Measurements from ENCODE around the gene ATXN1. TPM values are rescaled to one million over a fixed set of nuclear protein-coding genes. Genes with fewer than 3 reads are reported as not detected.

ATXN1 gene
- total RNA-seq, 1 donor from 2014 or later: 64.5 TPM

GRCh38 chr6:16592223-16592911, 168.9 kb downstream of the ATXN1 start:
- Mint-ChIP-seq H3K4me1 (ENCODE audit: low read depth) (peaks cover 11% of the 10 kb centered on the region), H3K36me3 (ENCODE audit: low read depth) (peaks cover 3% of the 10 kb centered on the region), H3K9me3 (ENCODE audit: low read depth) (no peaks in the 10 kb centered on the region), H3K27me3 (ENCODE audit: low read depth) (no peaks in the 10 kb centered on the region), H3K27ac (ENCODE audit: unreplicated experiment) (no peak overlapping the region), H3K4me3 (ENCODE audit: unreplicated experiment) (no peak overlapping the region)
- no peak for TF ChIP-seq CTCF (IDR thresholded peaks at IDR 0.05)
- no peak for DNase-seq (ENCODE audit: low spot score)

GRCh38 chr6:16591396-16592222, 169.7 kb downstream of the ATXN1 start:
- peaks cover 15% of the 10 kb centered on the region for H3K4me1 Mint-ChIP-seq (ENCODE audit: low read depth)
- H3K4me3 Mint-ChIP-seq (ENCODE audit: unreplicated experiment): no peak overlapping the region
- H3K9me3 Mint-ChIP-seq (ENCODE audit: low read depth): no peaks in the 10 kb centered on the region
- no peak for TF ChIP-seq CTCF (IDR thresholded peaks at IDR 0.05)
- no peak overlapping the region for H3K27ac Mint-ChIP-seq (ENCODE audit: unreplicated experiment)
- no peaks in the 10 kb centered on the region for H3K27me3 Mint-ChIP-seq (ENCODE audit: low read depth)
- DNase-seq (ENCODE audit: low spot score): no peak
- peaks cover 3% of the 10 kb centered on the region for H3K36me3 Mint-ChIP-seq (ENCODE audit: low read depth)

- Mint-ChIP-seq H3K27me3 (ENCODE audit: low read depth) (no peaks in the 10 kb centered on the region), H3K4me3 (ENCODE audit: unreplicated experiment) (no peak overlapping the region), H3K27ac (ENCODE audit: unreplicated experiment) (no peak overlapping the region), H3K9me3 (ENCODE audit: low read depth) (no peaks in the 10 kb centered on the region), H3K36me3 (ENCODE audit: low read depth) (peaks cover 11% of the 10 kb centered on the region), H3K4me1 (ENCODE audit: low read depth) (peaks cover 23% of the 10 kb centered on the region)
- no peak for TF ChIP-seq CTCF (IDR thresholded peaks at IDR 0.05)
- no peak for DNase-seq (ENCODE audit: low spot score)
Measured at GRCh38 chr6:16585805-16586204, 175.5 kb downstream of the ATXN1 start.

GRCh38 chr6:16583144-16583762, 178.0 kb downstream of the ATXN1 start:
- no peak for TF ChIP-seq CTCF (IDR thresholded peaks at IDR 0.05)
- peaks cover 14% of the 10 kb centered on the region for H3K36me3 Mint-ChIP-seq (ENCODE audit: low read depth)
- H3K27me3 Mint-ChIP-seq (ENCODE audit: low read depth): no peaks in the 10 kb centered on the region
- H3K9me3 Mint-ChIP-seq (ENCODE audit: low read depth): no peaks in the 10 kb centered on the region
- no peak overlapping the region for H3K4me3 Mint-ChIP-seq (ENCODE audit: unreplicated experiment)
- H3K27ac Mint-ChIP-seq (ENCODE audit: unreplicated experiment): no peak overlapping the region
- DNase-seq (ENCODE audit: low spot score): no peak
- H3K4me1 Mint-ChIP-seq (ENCODE audit: low read depth): peaks cover 35% of the 10 kb centered on the region

GRCh38 chr6:16582446-16583143, 178.7 kb downstream of the ATXN1 start:
- peaks cover 28% of the 10 kb centered on the region for H3K4me1 Mint-ChIP-seq (ENCODE audit: low read depth)

More at GRCh38 chr6:16582446-16583143, 178.7 kb downstream of the ATXN1 start:
- Mint-ChIP-seq H3K36me3 (ENCODE audit: low read depth) (peaks cover 15% of the 10 kb centered on the region), H3K4me3 (ENCODE audit: unreplicated experiment) (no peak overlapping the region), H3K9me3 (ENCODE audit: low read depth) (no peaks in the 10 kb centered on the region), H3K27me3 (ENCODE audit: low read depth) (no peaks in the 10 kb centered on the region), H3K27ac (ENCODE audit: unreplicated experiment) (no peak overlapping the region)
- no peak for DNase-seq (ENCODE audit: low spot score)
- no peak for TF ChIP-seq CTCF (IDR thresholded peaks at IDR 0.05)

Data from chondrocyte (in vitro differentiated cells).